Measurements from ENCODE around the gene RFX6. TPM values are rescaled to one million over a fixed set of nuclear protein-coding genes. Genes with fewer than 3 reads are reported as not detected.

RFX6 gene
- total and polyA plus RNA-seq, 5 donors from 2014 or later: not detected

GRCh38 chr6:116842459-116842858 lies 34.6 kb upstream of the RFX6 start:
- no peak for ATAC-seq (ENCODE audit: low read depth in 2 of 2)
- Mint-ChIP-seq H3K36me3 (no peaks in the 10 kb centered on the region), H3K27ac (no peak overlapping the region), H3K27me3 (no peaks in the 10 kb centered on the region), H3K9me3 (peaks cover 0 to 7% (median 0%) of the 10 kb centered on the region in 7 donors), H3K4me3 (no peak overlapping the region), H3K4me1 (no peaks in the 10 kb centered on the region)
- H3K27me3 ChIP-seq (ENCODE audit: control insufficient read depth, insufficient read depth, low read length): no peaks in the 10 kb centered on the region
- H3K4me1 ChIP-seq (ENCODE audit: control insufficient read depth, insufficient read depth, low read length, poor library complexity, severe bottlenecking): no peaks in the 10 kb centered on the region
- DNase-seq: no peak
- H3K4me3 ChIP-seq (ENCODE audit: low read depth, low read length): no peak overlapping the region
- H3K36me3 ChIP-seq (ENCODE audit: control insufficient read depth, insufficient read depth, low read length): no peaks in the 10 kb centered on the region
- H3K9me3 ChIP-seq (ENCODE audit: control insufficient read depth in 2 of 2, low read length in 2 of 2): no peaks in the 10 kb centered on the region
- no peak overlapping the region for H3K27ac ChIP-seq (ENCODE audit: insufficient read depth, low read length, poor library complexity, severe bottlenecking)

GRCh38 chr6:116847227-116847626 lies 29.8 kb upstream of the RFX6 start:
- Mint-ChIP-seq H3K27me3 (no peaks in the 10 kb centered on the region), H3K27ac (no peak overlapping the region), H3K36me3 (no peaks in the 10 kb centered on the region), H3K4me1 (no peaks in the 10 kb centered on the region), H3K4me3 (no peak overlapping the region), H3K9me3 (peaks cover 0 to 4% (median 0%) of the 10 kb centered on the region in 7 donors)
- H3K9me3 ChIP-seq (ENCODE audit: control insufficient read depth in 2 of 2, low read length in 2 of 2): no peaks in the 10 kb centered on the region
- DNase-seq: peak in 1 of 3 donors; percentile 11
- ATAC-seq (ENCODE audit: low read depth in 2 of 2): no peak
- no peaks in the 10 kb centered on the region for H3K27me3 ChIP-seq (ENCODE audit: control insufficient read depth, insufficient read depth, low read length)
- H3K27ac ChIP-seq (ENCODE audit: insufficient read depth, low read length, poor library complexity, severe bottlenecking): no peak overlapping the region
- no peaks in the 10 kb centered on the region for H3K4me1 ChIP-seq (ENCODE audit: control insufficient read depth, insufficient read depth, low read length, poor library complexity, severe bottlenecking)
- H3K36me3 ChIP-seq (ENCODE audit: control insufficient read depth, insufficient read depth, low read length): no peaks in the 10 kb centered on the region
- H3K4me3 ChIP-seq (ENCODE audit: low read depth, low read length): no peak overlapping the region

- H3K9me3 Mint-ChIP-seq: peaks cover 1 to 37% (median 13%) of the 10 kb centered on the region in 7 donors
These were observed 19.0 kb upstream of the RFX6 start for GRCh38 chr6:116858060-116858459.

GRCh38 chr6:116859264-116859663 lies 17.8 kb upstream of the RFX6 start:
- H3K9me3 Mint-ChIP-seq: peaks cover 1 to 32% (median 12%) of the 10 kb centered on the region in 7 donors
- H3K9me3 ChIP-seq (ENCODE audit: control insufficient read depth in 2 of 2, low read length in 2 of 2): peaks cover 0 to 9% of the 10 kb centered on the region in 2 experiments
- H3K27ac ChIP-seq (ENCODE audit: insufficient read depth, low read length, poor library complexity, severe bottlenecking): no peak overlapping the region
- H3K4me1 Mint-ChIP-seq: no peaks in the 10 kb centered on the region
- peaks cover 4% of the 10 kb centered on the region for H3K27me3 Mint-ChIP-seq
- H3K36me3 Mint-ChIP-seq: no peaks in the 10 kb centered on the region
- H3K27me3 ChIP-seq (ENCODE audit: control insufficient read depth, insufficient read depth, low read length): no peaks in the 10 kb centered on the region
- ATAC-seq (ENCODE audit: low read depth in 2 of 2) (no peak), DNase-seq (no peak)
- H3K36me3 ChIP-seq (ENCODE audit: control insufficient read depth, insufficient read depth, low read length): no peaks in the 10 kb centered on the region
- no peak overlapping the region for H3K4me3 ChIP-seq (ENCODE audit: low read depth, low read length)
- no peaks in the 10 kb centered on the region for H3K4me1 ChIP-seq (ENCODE audit: control insufficient read depth, insufficient read depth, low read length, poor library complexity, severe bottlenecking)
- H3K4me3 Mint-ChIP-seq: no peak overlapping the region
- no peak overlapping the region for H3K27ac Mint-ChIP-seq

More at GRCh38 chr6:116858060-116858459, 19.0 kb upstream of the RFX6 start:
- H3K27me3 Mint-ChIP-seq: peaks cover 4% of the 10 kb centered on the region
- Histone ChIP-seq H3K36me3 (ENCODE audit: control insufficient read depth, insufficient read depth, low read length) (no peaks in the 10 kb centered on the region), H3K9me3 (ENCODE audit: control insufficient read depth in 2 of 2, low read length in 2 of 2) (peaks cover 0 to 9% of the 10 kb centered on the region in 2 experiments), H3K4me1 (ENCODE audit: control insufficient read depth, insufficient read depth, low read length, poor library complexity, severe bottlenecking) (no peaks in the 10 kb centered on the region), H3K4me3 (ENCODE audit: low read depth, low read length) (no peak overlapping the region), H3K27ac (ENCODE audit: insufficient read depth, low read length, poor library complexity, severe bottlenecking) (no peak overlapping the region), H3K27me3 (ENCODE audit: control insufficient read depth, insufficient read depth, low read length) (no peaks in the 10 kb centered on the region)
- ATAC-seq (ENCODE audit: low read depth in 2 of 2) (no peak), DNase-seq (no peak)
- H3K36me3 Mint-ChIP-seq: no peaks in the 10 kb centered on the region
- H3K27ac Mint-ChIP-seq: no peak overlapping the region
- H3K4me1 Mint-ChIP-seq: no peaks in the 10 kb centered on the region
- H3K4me3 Mint-ChIP-seq: no peak overlapping the region

GRCh38 chr6:116866281-116866871 lies 10.7 kb upstream of the RFX6 start:
- H3K36me3 Mint-ChIP-seq: no peaks in the 10 kb centered on the region
- peak in 1 of 3 donors; percentile 14 for DNase-seq
- Histone ChIP-seq H3K27me3 (ENCODE audit: control insufficient read depth, insufficient read depth, low read length) (no peaks in the 10 kb centered on the region), H3K4me1 (ENCODE audit: control insufficient read depth, insufficient read depth, low read length, poor library complexity, severe bottlenecking) (no peaks in the 10 kb centered on the region), H3K4me3 (ENCODE audit: low read depth, low read length) (no peak overlapping the region), H3K36me3 (ENCODE audit: control insufficient read depth, insufficient read depth, low read length) (no peaks in the 10 kb centered on the region), H3K9me3 (ENCODE audit: control insufficient read depth in 2 of 2, low read length in 2 of 2) (no peaks in the 10 kb centered on the region), H3K27ac (ENCODE audit: insufficient read depth, low read length, poor library complexity, severe bottlenecking) (no peak overlapping the region)
- peaks cover 6% of the 10 kb centered on the region for H3K27me3 Mint-ChIP-seq
- H3K4me1 Mint-ChIP-seq: no peaks in the 10 kb centered on the region
- H3K4me3 Mint-ChIP-seq: no peak overlapping the region
- no peak overlapping the region for H3K27ac Mint-ChIP-seq
- peaks cover 0 to 6% (median 4%) of the 10 kb centered on the region in 7 donors for H3K9me3 Mint-ChIP-seq
- ATAC-seq (ENCODE audit: low read depth in 2 of 2): no peak

GRCh38 chr6:116872771-116873170 lies 4.3 kb upstream of the RFX6 start:
- no peak for ATAC-seq (ENCODE audit: low read depth in 2 of 2)

GRCh38 chr6:116876107-116876506 lies 935 bp upstream of the RFX6 start:
- peaks cover 46% of the 10 kb centered on the region for H3K27me3 Mint-ChIP-seq
- no peak overlapping the region for H3K27ac ChIP-seq (ENCODE audit: insufficient read depth, low read length, poor library complexity, severe bottlenecking)

More at GRCh38 chr6:116872771-116873170, 4.3 kb upstream of the RFX6 start:
- no peaks in the 10 kb centered on the region for H3K36me3 Mint-ChIP-seq
- H3K9me3 Mint-ChIP-seq: peaks cover 0 to 7% (median 4%) of the 10 kb centered on the region in 7 donors
- Histone ChIP-seq H3K4me1 (ENCODE audit: control insufficient read depth, insufficient read depth, low read length, poor library complexity, severe bottlenecking) (no peaks in the 10 kb centered on the region), H3K4me3 (ENCODE audit: low read depth, low read length) (no peak overlapping the region), H3K27ac (ENCODE audit: insufficient read depth, low read length, poor library complexity, severe bottlenecking) (no peak overlapping the region), H3K27me3 (ENCODE audit: control insufficient read depth, insufficient read depth, low read length) (peaks cover 13% of the 10 kb centered on the region), H3K36me3 (ENCODE audit: control insufficient read depth, insufficient read depth, low read length) (no peaks in the 10 kb centered on the region), H3K9me3 (ENCODE audit: control insufficient read depth in 2 of 2, low read length in 2 of 2) (no peaks in the 10 kb centered on the region)
- H3K27me3 Mint-ChIP-seq: peaks cover 37% of the 10 kb centered on the region
- no peak for DNase-seq
- H3K4me3 Mint-ChIP-seq: no peak overlapping the region
- H3K4me1 Mint-ChIP-seq: peaks cover 0 to 10% (median 0%) of the 10 kb centered on the region in 4 donors
- H3K27ac Mint-ChIP-seq: no peak overlapping the region

GRCh38 chr6:116877743-116878142 lies 701 bp downstream of the RFX6 start:
- no peaks in the 10 kb centered on the region for H3K36me3 ChIP-seq (ENCODE audit: control insufficient read depth, insufficient read depth, low read length)
- H3K4me1 ChIP-seq (ENCODE audit: control insufficient read depth, insufficient read depth, low read length, poor library complexity, severe bottlenecking): no peaks in the 10 kb centered on the region
- no peaks in the 10 kb centered on the region for H3K36me3 Mint-ChIP-seq
- no peaks in the 10 kb centered on the region for H3K9me3 ChIP-seq (ENCODE audit: control insufficient read depth in 2 of 2, low read length in 2 of 2)
- H3K4me3 Mint-ChIP-seq: no peak overlapping the region
- H3K27ac ChIP-seq (ENCODE audit: insufficient read depth, low read length, poor library complexity, severe bottlenecking): no peak overlapping the region
- peaks cover 21% of the 10 kb centered on the region for H3K27me3 ChIP-seq (ENCODE audit: control insufficient read depth, insufficient read depth, low read length)
- H3K4me1 Mint-ChIP-seq: peaks cover 0 to 10% (median 0%) of the 10 kb centered on the region in 4 donors
- peaks cover 0 to 4% (median 2%) of the 10 kb centered on the region in 7 donors for H3K9me3 Mint-ChIP-seq
- DNase-seq: no peak
- H3K27me3 Mint-ChIP-seq: peaks cover 46% of the 10 kb centered on the region
- ATAC-seq (ENCODE audit: low read depth in 2 of 2): no peak
- no peak overlapping the region for H3K4me3 ChIP-seq (ENCODE audit: low read depth, low read length)
- no peak overlapping the region for H3K27ac Mint-ChIP-seq

More at GRCh38 chr6:116876107-116876506, 935 bp upstream of the RFX6 start:
- no peaks in the 10 kb centered on the region for H3K36me3 ChIP-seq (ENCODE audit: control insufficient read depth, insufficient read depth, low read length)
- Mint-ChIP-seq H3K4me1 (peaks cover 0 to 10% (median 0%) of the 10 kb centered on the region in 4 donors), H3K27ac (no peak overlapping the region), H3K9me3 (peaks cover 0 to 7% (median 3%) of the 10 kb centered on the region in 7 donors), H3K36me3 (no peaks in the 10 kb centered on the region), H3K4me3 (peak overlapping the region in 1 of 4 donors; percentile 4)
- peaks cover 20% of the 10 kb centered on the region for H3K27me3 ChIP-seq (ENCODE audit: control insufficient read depth, insufficient read depth, low read length)
- H3K4me3 ChIP-seq (ENCODE audit: low read depth, low read length): no peak overlapping the region
- ATAC-seq (ENCODE audit: low read depth in 2 of 2) (no peak), DNase-seq (no peak)
- H3K4me1 ChIP-seq (ENCODE audit: control insufficient read depth, insufficient read depth, low read length, poor library complexity, severe bottlenecking): no peaks in the 10 kb centered on the region
- no peaks in the 10 kb centered on the region for H3K9me3 ChIP-seq (ENCODE audit: control insufficient read depth in 2 of 2, low read length in 2 of 2)
